Prostate gland (tissue), 2 donors: ENCODE measurements around the gene ATG7. TPM values are rescaled to one million over a fixed set of nuclear protein-coding genes. Genes with fewer than 3 reads are reported as not detected.
A peak's percentile ranks its signal among the peaks of the same experiment; 100 is the strongest.

Source experiments
- DNase-seq: peaks from one replicate; pipeline ENCODE4 v3.0.0-alpha.2; 2019; ENCODE audit warnings: low spot score
- H3K27ac ChIP-seq, 2 donors: fragments of 200-600 bp; sonication (generic); 2 replicates each; pipeline ENCODE4 v1.5.1; 2017 to 2019
- H3K27me3 ChIP-seq: fragments of 200-600 bp; sonication (generic); replicated peaks from 2 replicates; pipeline ENCODE4 v1.5.1; 2019; ENCODE audit not compliant: insufficient read depth
- H3K36me3 ChIP-seq, 2 donors: fragments of 200-600 bp; sonication (generic); 1 replicate in 1 of 2; 2 replicates in 1 of 2; pipeline versions ENCODE4 v1.5.1 to v1.8.1; 2017 to 2019
- H3K4me1 ChIP-seq: fragments of 200-600 bp; sonication (generic); replicated peaks from 2 replicates; pipeline ENCODE4 v1.5.1; 2019
- H3K4me3 ChIP-seq, 2 donors: fragments of 200-600 bp; sonication (generic); 2 replicates each; pipeline ENCODE4 v1.5.1; 2017 to 2019
- H3K9me3 ChIP-seq: fragments of 200-600 bp; sonication (generic); 2 replicates; pipeline ENCODE4 v1.5.1; 2017
- CTCF ChIP-seq, 4 experiments: fragments of 200-600 bp in 2 of 4; fragments of 450-650 bp in 2 of 4; sonication (generic) in 2 of 4; IDR thresholded peaks; 1 replicate in 3 of 4; 2 replicates in 1 of 4; pipeline ENCODE4 v1.5.1; 2016 to 2019; ENCODE audit warnings: antibody characterized with exemption in 4 of 4, mild to moderate bottlenecking in 2 of 4, moderate library complexity in 2 of 4
- POLR2A ChIP-seq: fragments of 450-650 bp; IDR thresholded peaks from one replicate; pipeline ENCODE4 v1.6.1; 2016; ENCODE audit warnings: antibody characterized with exemption, mild to moderate bottlenecking
- POLR2AphosphoS5 ChIP-seq: sonication (generic); formaldehyde crosslinking; IDR thresholded peaks from one replicate; pipeline ENCODE4 v1.6.1; 2017; ENCODE audit warnings: antibody characterized with exemption
- WGBS: methylation state at CpG from one replicate; pipeline ENCODE4 v1.1.5; 2018; 5-methylcytosine and 5-hydroxymethylcytosine counted together
- intact Hi-C: fragments of 100-400 bp; cut with DNase I; formaldehyde crosslinking; loops from one replicate; pipeline ENCODE4 v1.14.2; 2022
- total RNA-seq, 2 donors: library from RNA; depleted of rRNA; stranded (reverse); fragments of >200 nt; gene quantifications; one replicate each; pipeline ENCODE4 v1.1.0, GENCODE V29; 2016

ATG7 gene
- total RNA-seq, 2 donors from 2014 or later, result 25.2 to 66.5 TPM

- no peaks in the 10 kb centered on the region for H3K27me3 ChIP-seq
- 46% methylated on average over 16 of the region's 16 CpGs for WGBS
- H3K4me3 ChIP-seq, result no peak overlapping the region
- H3K36me3 ChIP-seq, result no peaks in the 10 kb centered on the region
- intact Hi-C loops, result loop anchor here (2.0 to 10.0 kb wide), 5 partner anchors 85 to 427 kb away; no protein-coding TSS in a partner anchor
- H3K27ac ChIP-seq, result peak overlapping the region in 1 of 2 donors; percentile 23
- TF ChIP-seq CTCF (IDR thresholded peaks at IDR 0.05) (no peak), POLR2AphosphoS5 (no peak), POLR2A (no peak)
- H3K4me1 ChIP-seq, result no peaks in the 10 kb centered on the region
- no peak for DNase-seq
- H3K9me3 ChIP-seq, result no peaks in the 10 kb centered on the region
Observed at GRCh38 chr3:11379824-11380701, 107.9 kb downstream of the ATG7 start.

- Histone ChIP-seq H3K27ac (no peak overlapping the region), H3K27me3 (no peaks in the 10 kb centered on the region), H3K4me3 (no peak overlapping the region), H3K4me1 (no peaks in the 10 kb centered on the region), H3K9me3 (no peaks in the 10 kb centered on the region), H3K36me3 (no peaks in the 10 kb centered on the region)
- DNase-seq, result no peak
- intact Hi-C loops, result loop anchor here (2.0 to 10.0 kb wide), 5 partner anchors 84 to 426 kb away; no protein-coding TSS in a partner anchor
- TF ChIP-seq POLR2A (no peak), CTCF (IDR thresholded peaks at IDR 0.05) (no peak), POLR2AphosphoS5 (no peak)
Observed at GRCh38 chr3:11381141-11381540, 108.9 kb downstream of the ATG7 start.

GRCh38 chr3:11381563-11381962 lies 109.4 kb downstream of the ATG7 start:
- Histone ChIP-seq H3K4me1 (no peaks in the 10 kb centered on the region), H3K4me3 (no peak overlapping the region), H3K9me3 (no peaks in the 10 kb centered on the region), H3K27ac (no peak overlapping the region), H3K36me3 (no peaks in the 10 kb centered on the region), H3K27me3 (no peaks in the 10 kb centered on the region)
- no peak for DNase-seq
- WGBS, result 24% methylated on average over 4 of the region's 4 CpGs
- no peak for TF ChIP-seq CTCF (IDR thresholded peaks at IDR 0.05)
- peak; percentile 34 for TF ChIP-seq POLR2AphosphoS5
- intact Hi-C loops, result loop anchor here (2.0 to 10.0 kb wide), 5 partner anchors 83 to 426 kb away; no protein-coding TSS in a partner anchor

GRCh38 chr3:11382146-11382745 lies 110.0 kb downstream of the ATG7 start:
- Histone ChIP-seq H3K27me3 (no peaks in the 10 kb centered on the region), H3K27ac (no peak overlapping the region), H3K4me1 (no peaks in the 10 kb centered on the region), H3K4me3 (no peak overlapping the region), H3K9me3 (no peaks in the 10 kb centered on the region), H3K36me3 (no peaks in the 10 kb centered on the region)
- WGBS, result 51% methylated on average over 8 of the region's 8 CpGs
- DNase-seq, result no peak
- intact Hi-C loops, result loop anchor here (5.0 to 10.0 kb wide), 4 partner anchors 83 to 425 kb away; no protein-coding TSS in a partner anchor
- TF ChIP-seq POLR2AphosphoS5 (no peak), POLR2A (no peak), CTCF (IDR thresholded peaks at IDR 0.05) (no peak)
